Measurements from ENCODE around the gene SH3BP4. TPM values are rescaled to one million over a fixed set of nuclear protein-coding genes. Genes with fewer than 3 reads are reported as not detected.

The SH3BP4 gene
- total RNA-seq, 4 donors from 2014 or later: 16.5 to 32.8 (median 26.4) TPM

DNA sequence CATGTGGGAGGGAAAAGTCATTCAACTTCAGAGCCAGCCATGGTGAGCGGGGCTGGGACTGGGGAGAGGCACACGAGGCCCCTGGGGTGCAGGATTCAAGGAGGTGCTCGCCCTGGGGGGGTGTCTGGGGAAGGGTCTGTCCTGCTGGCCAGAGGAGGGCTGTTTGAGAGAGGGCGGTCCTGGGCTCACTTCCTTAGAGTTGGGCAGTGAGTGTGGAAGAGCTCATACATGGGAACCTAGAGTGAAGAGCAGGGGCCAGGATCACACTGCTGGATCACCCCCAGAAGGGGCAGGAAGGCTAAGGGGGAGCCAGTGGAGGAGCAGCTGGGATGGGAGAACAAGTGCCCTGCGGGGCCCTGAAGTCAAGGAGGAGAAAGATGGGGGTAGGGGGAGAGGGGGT lies 6.5 kb downstream of the SH3BP4 start:
- Histone ChIP-seq H3K9me3 (no peaks in the 10 kb centered on the region), H3K27ac (no peak overlapping the region), H3K27me3 (no peaks in the 10 kb centered on the region), H3K4me1 (peaks cover 0 to 31% (median 0%) of the 10 kb centered on the region in 4 donors), H3K4me3 (no peak overlapping the region), H3K36me3 (no peaks in the 10 kb centered on the region)
- DNase-seq: no peak
- TF ChIP-seq CTCF (IDR thresholded peaks at IDR 0.05) (no peak), POLR2A (IDR thresholded peaks at IDR 0.05) (no peak)

- TF ChIP-seq POLR2A (IDR thresholded peaks at IDR 0.05): no peak
- no peak for TF ChIP-seq CTCF (IDR thresholded peaks at IDR 0.05)
- Histone ChIP-seq H3K36me3 (no peaks in the 10 kb centered on the region), H3K4me3 (no peak overlapping the region), H3K27me3 (no peaks in the 10 kb centered on the region), H3K9me3 (no peaks in the 10 kb centered on the region), H3K4me1 (peaks cover 0 to 25% (median 0%) of the 10 kb centered on the region in 4 donors), H3K27ac (no peak overlapping the region)
- DNase-seq: no peak
These were observed 7.1 kb downstream of the SH3BP4 start for GRCh38 chr2:234958746-234959395.

- H3K4me1 ChIP-seq: peaks cover 0 to 13% (median 0%) of the 10 kb centered on the region in 4 donors
These were observed 8.6 kb downstream of the SH3BP4 start for GRCh38 chr2:234960175-234961088.

GRCh38 chr2:234961784-234962183 lies 10.0 kb downstream of the SH3BP4 start:
- no peak overlapping the region for H3K27ac ChIP-seq
- H3K4me1 ChIP-seq: peaks cover 0 to 8% (median 0%) of the 10 kb centered on the region in 4 donors
- no peak overlapping the region for H3K4me3 ChIP-seq
- H3K36me3 ChIP-seq: no peaks in the 10 kb centered on the region
- TF ChIP-seq POLR2A (IDR thresholded peaks at IDR 0.05) (no peak), CTCF (IDR thresholded peaks at IDR 0.05) (no peak)
- no peaks in the 10 kb centered on the region for H3K27me3 ChIP-seq
- DNase-seq: no peak
- H3K9me3 ChIP-seq: no peaks in the 10 kb centered on the region

More at GRCh38 chr2:234960175-234961088, 8.6 kb downstream of the SH3BP4 start:
- TF ChIP-seq POLR2A (IDR thresholded peaks at IDR 0.05) (no peak), CTCF (IDR thresholded peaks at IDR 0.05) (no peak)
- DNase-seq: no peak
- Histone ChIP-seq H3K27me3 (no peaks in the 10 kb centered on the region), H3K36me3 (no peaks in the 10 kb centered on the region), H3K4me3 (no peak overlapping the region), H3K27ac (peak overlapping the region in 1 of 4 donors; percentile 28), H3K9me3 (no peaks in the 10 kb centered on the region)

DNA sequence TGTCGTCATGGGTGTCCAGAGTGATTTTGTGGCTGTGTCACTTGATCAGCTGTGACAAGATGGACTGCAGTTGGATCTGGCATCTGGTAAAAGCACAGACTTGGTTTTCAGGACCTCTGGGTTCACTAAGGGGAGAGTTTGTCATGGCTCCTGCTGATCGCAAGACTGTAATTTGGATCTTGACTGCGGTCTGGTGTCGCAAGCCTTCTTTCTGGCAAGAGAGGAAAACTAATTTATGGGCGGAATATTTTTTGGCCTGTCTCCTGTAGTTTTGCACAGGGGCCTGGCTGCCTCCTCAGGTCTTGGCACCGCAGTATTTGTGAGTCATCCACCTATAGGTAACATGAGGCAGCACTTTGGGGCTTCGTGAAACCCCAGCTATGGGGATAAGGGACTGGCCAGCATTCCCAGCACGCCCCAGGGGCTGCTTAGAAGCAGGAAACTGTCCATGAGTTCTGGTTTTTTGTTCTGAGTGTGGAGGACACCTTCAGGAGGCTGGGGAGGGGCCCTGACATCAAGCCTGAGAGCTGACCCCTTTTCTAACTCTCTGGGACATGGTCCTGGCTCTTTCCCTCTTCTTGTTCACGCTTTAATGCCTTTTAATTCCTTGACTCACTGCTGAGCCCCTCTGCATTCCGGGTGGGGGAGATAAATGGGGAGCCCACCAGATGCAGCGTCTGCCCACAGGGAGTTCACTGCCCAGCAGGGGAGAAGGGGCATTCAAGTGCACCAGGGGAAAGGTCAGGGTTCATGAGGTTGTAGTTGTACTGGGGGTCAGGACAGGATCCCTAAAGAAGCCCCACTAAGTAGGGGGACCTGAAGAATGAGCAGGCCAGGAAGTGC lies 12.2 kb downstream of the SH3BP4 start:
- no peak overlapping the region for H3K4me3 ChIP-seq
- no peak overlapping the region for H3K27ac ChIP-seq
- H3K9me3 ChIP-seq: no peaks in the 10 kb centered on the region
- no peaks in the 10 kb centered on the region for H3K36me3 ChIP-seq
- TF ChIP-seq POLR2A (IDR thresholded peaks at IDR 0.05) (no peak), CTCF (IDR thresholded peaks at IDR 0.05) (no peak)
- H3K27me3 ChIP-seq: no peaks in the 10 kb centered on the region
- no peak for DNase-seq
- peaks cover 0 to 7% (median 0%) of the 10 kb centered on the region in 4 donors for H3K4me1 ChIP-seq

Data from Peyer's patch (tissue), 4 donors.